HG03159 (cell line): ENCODE measurements around the gene HSD17B4.
"Not testable (repeated sequence)": the region's sequence is repeated elsewhere in the genome, so short reads cannot be mapped to it uniquely, and the experiment has no call there.

Source experiments
- ATAC-seq: cut with Tn5 transposase; IDR thresholded peaks from one replicate; pipeline ENCODE4 v1.9.1; 2021; ENCODE audit warnings: mild to moderate bottlenecking, moderate library complexity; ENCODE audit not compliant: unreplicated experiment

HSD17B4 gene, protein sequence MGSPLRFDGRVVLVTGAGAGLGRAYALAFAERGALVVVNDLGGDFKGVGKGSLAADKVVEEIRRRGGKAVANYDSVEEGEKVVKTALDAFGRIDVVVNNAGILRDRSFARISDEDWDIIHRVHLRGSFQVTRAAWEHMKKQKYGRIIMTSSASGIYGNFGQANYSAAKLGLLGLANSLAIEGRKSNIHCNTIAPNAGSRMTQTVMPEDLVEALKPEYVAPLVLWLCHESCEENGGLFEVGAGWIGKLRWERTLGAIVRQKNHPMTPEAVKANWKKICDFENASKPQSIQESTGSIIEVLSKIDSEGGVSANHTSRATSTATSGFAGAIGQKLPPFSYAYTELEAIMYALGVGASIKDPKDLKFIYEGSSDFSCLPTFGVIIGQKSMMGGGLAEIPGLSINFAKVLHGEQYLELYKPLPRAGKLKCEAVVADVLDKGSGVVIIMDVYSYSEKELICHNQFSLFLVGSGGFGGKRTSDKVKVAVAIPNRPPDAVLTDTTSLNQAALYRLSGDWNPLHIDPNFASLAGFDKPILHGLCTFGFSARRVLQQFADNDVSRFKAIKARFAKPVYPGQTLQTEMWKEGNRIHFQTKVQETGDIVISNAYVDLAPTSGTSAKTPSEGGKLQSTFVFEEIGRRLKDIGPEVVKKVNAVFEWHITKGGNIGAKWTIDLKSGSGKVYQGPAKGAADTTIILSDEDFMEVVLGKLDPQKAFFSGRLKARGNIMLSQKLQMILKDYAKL

DNA sequence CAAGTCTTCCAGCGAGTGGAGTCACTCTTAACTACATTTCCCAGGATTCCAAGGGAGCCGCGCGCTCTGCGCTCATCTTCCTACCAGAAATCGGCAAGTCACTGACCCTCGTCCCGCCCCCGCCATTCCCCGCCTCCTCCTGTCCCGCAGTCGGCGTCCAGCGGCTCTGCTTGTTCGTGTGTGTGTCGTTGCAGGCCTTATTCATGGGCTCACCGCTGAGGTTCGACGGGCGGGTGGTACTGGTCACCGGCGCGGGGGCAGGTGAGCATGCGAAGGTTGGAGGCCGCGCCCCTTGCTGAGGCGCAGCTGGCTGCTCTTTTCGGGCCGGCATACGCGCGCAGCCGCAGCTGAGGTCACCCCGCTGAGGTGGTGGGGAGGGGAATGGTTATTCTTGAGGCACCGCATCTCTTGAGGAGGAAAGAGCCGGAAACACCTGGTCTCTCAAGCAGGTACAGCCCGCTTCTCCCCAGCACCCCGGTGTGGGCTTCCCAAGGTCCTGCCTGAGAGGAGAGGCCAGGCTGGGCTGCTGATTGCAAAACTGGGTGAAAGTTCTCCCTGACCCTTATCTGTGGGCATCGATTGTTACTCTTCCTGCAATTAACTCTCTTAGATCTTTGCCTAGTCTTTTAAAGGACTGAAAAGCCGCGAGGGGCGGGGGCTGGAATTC, at the start of gene HSD17B4:
TSS of gene HSD17B4 (plus strand) at position 125 of the 667 bp plus-strand sequence. CDS start at position 204, 79 bp downstream.
- ATAC-seq: peak; percentile 98

DNA sequence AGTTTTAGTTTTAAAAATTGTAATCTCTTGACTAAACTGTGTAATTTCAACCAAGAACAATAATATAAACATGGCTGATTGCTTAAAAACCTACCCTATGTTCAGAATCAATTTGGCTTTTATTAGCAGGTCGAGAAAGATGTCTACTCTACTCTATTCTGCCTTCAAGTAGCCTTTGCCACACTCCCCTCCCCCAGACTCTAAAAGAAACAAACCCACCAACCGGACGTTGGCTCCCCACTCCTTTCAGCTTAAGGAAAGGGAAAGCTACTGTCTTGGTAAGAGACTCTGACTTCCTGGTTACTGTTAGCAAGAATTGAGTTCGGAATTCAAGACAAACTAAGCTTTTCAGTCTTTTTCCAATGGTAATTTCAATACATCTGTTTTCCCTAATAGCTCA, 49.7 kb upstream of the HSD17B4 start:
- ATAC-seq: no peak

DNA sequence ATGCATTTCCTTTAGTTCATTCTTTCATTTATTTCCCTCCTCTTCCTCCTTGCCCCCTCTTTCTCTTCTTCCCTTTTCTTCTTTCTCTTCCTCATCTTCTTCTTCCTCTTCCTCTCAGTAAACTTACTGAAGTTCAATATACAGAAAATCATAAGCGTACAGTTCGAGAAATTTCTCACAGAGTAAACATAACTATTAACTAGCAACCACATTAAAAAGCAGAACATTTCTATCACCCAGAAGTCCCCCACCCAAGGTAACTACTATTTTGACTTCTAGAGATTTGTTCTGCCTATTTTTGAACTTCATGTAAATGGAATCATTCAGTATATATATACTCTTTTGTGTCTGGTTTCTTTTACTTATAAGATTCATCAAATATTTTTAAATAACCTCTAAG, 48.3 kb upstream of the HSD17B4 start:
- ATAC-seq: no peak

DNA sequence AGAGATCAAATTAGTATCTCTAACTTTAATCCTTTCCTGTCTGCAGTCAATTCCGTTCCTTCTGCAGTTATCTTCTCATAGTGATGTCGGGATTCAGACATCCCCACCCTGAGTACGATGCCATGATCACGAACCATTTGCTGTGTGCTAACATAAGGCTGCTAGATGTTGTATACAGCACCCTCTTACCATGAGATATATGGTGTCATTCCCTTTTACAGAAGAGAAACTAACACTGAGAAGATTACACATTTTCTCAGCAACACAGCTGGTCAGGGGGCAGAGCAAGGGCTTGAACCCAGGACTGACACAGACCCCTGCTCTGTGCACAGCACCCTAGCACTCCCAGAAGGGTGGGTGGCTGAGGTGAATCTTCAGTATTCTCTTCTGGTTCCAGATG, 46.9 kb upstream of the HSD17B4 start:
- peak; percentile 40 for ATAC-seq

DNA sequence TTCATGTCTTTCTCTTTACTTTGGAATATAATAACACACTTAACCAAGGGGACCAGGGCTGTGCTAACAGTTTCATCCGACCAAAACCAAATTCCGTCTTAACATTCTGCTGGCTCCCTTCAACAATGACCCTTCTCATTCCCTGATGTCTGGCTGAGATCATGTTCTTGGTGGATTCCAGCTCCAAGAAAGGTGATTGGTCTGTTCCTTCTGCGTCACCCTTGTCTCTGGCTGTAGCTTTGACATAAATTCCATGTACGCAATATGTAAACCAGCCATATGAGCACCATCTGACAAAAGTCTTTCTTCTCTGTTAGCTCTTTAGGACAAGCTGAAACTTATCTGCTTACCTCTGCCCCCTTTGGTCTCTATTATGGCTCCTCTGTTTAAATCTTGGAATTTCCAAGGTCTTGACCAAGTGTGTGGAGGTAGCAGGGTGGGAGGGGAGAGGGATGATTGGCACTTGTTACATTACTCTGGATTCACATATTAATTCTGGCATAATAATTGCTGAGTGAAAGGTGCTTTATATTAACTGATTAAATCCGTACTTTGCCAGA, 45.7 kb upstream of the HSD17B4 start:
- ATAC-seq: no peak

DNA sequence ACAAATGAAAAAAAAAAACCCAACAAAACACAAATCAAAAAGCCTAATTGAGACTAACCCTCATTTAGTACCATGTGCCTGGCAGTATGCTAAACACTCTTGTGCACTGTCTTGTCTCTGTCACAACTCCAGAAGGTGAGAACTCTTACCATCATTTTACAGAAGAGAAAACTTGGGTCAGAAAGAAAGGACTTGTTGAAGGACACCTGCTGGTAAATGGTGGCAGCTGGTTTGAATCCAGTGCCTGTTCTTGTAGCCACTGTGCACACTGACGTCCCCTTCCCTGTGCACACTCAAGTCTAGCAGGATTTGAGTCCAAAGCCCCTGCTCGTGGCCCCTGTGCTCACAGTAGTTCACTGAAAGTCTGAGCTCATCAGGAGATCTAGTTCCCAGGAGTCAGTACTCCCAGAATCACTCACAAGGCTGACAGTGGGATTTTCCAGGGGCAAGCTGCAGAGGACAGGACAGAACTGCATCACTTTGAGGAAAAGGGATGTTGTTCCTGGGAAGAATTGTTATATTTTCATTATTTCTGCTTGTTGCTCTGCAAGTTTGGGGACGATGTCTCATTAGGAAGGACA, 43.0 kb upstream of the HSD17B4 start:
- ATAC-seq: no peak

DNA sequence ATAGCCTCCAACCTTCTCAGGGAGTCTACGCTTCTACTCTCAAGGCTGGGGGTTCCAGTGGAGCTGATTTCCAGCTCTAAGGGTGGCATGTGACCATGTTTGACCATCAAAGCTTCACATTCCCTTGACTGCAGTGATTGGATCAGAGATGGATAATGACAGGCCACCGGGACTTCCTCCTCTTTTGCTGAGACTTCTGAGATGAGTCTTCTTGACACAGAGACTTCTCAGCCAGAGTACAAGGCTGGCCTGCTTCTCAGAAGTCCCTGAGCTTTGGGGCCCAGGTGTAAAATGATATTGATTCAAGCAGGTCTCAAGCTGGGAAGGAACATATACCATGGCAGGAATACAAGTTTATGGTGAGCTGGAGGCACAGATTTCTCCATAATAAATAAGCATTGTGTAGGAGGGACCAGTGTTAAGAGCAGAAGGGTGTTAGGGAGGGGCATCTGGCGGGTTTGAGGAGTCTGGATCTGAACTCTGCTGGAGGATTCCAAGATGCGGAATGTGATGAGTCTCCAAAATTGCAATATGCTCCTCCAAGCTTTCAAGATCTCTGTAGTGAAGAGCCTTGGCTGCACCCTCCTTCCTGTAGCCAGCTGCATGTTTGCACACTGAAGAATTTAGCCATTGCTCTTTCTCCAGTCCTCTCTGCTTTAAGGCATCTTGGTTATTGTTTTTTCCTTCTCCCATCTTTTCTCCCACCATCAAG, 41.7 kb upstream of the HSD17B4 start:
- no peak for ATAC-seq

DNA sequence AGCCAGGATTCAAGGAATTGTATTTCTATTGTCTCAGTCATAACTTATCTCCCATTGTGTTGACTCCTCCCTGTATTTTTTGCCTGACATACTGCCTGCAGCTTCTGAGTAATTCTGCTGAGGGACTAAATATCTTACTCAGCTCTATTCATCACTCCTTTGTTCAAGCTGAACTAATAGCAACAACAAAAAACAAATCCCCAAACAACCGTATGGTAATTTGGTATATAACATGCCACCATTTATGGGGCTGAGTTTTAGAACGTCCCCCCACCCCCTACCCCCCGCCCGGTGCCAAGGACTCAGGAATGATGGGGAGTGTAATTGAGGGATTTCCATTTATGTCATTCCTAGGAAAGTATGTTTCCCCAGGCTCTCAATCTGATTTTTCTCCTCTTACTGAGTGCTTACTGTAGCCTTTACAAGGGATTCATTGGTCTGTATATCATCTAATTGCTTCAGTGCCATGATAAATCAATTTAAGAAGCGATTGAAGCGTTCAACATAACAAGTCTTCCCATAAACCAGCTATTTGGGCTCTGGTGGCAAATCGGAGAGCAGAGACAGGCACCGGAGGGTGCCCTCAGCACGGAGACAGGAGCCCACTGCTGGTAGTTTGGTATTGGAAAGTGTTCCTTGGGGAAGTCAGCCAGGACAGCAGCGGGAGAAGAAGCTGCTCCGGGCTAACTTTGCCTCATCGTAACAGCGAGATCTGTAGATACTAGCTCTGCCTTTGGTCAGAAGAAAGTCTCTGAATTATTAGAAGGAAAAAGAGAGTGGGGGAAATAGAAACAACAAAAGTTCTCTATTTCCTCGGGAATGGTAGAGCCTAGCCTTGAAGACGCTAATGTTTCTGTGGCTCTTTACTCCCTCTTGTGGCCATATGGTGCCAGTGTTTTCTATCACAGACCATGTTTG, 40.7 kb upstream of the HSD17B4 start:
- ATAC-seq: peak; percentile 61

DNA sequence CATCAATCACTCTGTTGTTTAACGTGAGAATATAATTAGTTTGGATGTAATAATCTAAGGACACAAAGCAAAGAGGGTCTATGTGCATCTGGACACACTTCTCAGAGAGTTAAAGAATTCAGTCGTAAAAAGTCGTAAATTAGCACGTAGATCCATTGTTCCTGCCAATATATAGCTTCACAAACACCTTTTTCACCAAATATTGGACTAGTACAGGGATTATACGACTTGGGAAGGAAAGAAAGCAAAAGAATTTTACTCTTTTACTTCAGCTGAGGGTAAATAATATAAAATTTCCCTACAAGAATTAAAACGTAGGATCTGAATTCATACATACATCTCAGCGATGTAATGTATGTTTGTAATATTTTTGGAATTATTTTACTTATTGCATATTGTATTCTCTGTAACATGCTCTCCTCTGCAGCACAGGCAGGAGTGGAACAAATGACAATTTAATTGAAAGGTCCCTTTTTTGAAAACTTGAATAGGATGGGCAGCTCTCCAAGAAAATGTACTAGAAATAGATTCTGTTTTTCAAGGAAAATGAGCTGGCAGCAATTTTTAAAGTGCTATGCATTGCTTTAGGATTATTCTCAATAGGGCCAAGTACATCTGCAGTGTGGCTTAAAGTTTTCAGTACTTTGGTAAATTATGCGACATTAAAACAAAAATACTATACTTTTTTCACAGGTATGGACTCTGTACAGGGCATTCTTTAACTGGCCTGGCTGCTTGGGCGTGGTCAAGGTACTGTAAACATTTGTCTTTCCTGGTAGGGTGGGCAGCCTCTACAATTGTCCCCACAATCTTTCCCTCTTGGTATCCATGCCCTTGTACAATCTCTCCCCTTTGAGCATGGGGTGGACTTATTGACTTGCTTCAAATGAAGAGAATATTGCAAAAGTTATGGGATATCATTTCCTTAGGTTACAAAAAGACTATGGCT, 39.7 kb upstream of the HSD17B4 start:
- no peak for ATAC-seq

DNA sequence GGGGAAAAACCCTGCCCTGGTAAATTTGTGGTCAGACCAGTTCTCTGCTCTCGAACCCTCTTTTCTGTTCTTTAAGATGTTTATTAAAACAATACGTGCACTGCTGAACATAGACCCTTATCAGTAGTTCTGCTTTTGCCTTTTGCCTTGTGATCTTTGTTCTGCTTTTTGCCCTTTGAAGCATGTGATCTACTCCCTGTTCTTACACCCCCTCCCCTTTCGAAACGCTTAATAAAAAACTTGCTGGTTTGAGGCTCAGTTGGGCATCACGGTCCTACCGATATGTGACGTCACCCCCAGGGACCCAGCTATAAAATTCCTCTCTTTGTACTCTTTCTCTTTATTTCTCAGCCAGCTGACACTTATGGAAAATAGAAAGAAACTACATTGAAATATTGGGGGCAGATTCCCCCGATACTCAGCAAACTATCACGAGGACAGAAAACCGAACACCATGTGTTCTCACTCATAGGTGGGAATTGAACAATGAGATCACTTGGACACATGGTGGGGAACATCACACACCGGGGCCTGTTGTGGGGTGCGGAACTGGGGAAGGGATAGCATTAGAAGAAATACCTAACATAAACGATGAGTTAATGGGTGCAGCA, 38.1 kb upstream of the HSD17B4 start:
- ATAC-seq: peak; percentile 43

DNA sequence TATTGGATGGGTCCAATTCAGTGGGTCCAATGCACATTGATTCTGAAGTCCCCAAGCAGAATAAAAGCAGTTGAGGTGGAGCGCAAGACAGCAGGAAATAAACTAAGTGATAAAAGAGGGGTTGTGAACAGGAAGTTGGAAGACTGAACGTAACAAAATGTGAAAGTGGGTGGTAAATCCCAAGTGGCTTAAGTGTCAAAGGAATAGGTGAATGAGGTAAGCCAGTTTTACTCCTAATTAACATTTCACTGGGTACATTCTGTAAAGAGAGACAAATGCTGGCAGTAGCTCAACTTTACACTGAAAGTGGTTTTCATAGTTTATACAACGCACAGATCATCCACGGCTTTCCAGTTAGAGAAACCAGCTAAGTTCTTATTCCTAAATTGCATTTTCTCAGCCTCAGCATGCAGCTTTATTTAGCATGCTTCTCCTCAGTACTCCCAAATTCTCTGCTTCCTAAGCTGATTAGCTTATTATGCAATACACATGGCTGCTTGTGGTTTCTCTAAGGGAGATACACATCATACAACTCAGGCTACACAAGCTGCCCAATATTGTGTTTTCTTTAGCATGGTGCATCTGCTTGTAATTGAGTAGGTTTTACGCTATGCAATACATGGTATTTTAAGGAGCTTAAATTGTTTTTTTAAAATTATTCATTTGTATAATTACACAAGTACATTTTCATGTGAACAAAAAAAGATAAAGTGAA, 34.2 kb upstream of the HSD17B4 start:
- no peak for ATAC-seq

DNA sequence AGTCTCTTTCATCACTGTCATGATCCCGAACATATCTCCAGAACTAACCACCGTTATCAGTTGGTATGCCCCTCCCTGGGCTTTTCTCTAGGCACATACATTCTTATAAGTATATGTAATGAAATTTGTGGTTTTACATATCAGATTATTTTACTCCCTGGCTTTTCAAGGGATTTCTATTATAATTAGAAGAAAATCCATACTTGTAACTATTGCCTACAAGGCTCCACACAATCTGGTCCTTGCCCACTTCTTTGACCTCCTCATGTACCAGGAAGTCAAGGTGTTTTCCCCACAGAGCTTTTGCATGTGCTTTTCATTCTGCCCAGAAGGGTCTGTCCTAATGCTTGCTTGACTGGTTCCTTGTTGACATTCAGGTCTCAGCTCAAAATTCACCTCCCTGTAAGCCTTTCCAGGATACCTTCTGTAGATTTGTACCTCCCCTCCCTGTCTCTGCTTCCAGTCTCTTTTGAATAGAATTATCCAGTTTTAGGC, 33.6 kb upstream of the HSD17B4 start:
- peak; percentile 79 for ATAC-seq

DNA sequence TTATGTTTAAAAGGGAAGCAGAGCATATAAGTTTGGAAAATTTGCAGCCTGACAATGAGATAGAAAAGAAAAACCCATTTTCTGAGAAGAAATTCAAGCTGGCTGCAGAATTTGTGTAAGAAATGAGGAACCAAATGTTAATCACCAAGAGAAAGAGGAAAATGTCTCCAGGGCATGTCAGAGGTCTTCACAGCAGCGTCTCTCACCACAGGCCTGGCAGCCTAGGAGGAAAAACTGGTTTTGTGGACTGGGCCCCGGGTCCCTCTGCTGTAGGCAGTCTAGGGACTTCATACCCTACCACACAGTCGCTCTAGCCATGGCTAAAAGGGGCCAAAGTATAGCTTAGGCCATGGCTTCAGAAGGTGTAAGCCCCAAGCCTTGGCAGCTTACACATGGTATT, 32.1 kb upstream of the HSD17B4 start:
- no peak for ATAC-seq

DNA sequence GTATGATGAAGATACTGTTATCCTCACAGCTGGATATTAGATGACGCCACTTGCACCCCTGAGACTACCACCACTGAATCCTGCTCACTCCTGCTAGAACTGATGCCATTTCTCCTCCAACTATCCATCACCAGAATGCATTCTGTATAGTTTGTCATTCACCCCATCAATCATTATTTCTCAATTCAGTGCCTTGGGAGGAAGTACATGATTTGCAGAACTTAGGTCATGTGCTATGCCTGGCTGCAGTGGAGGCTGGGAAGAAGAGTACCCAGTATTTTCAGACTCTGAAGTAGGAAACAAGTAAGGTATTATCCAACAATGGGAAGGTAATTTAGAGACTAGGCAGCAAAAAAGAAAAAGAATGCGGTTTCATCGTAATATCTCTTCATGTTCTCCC, 26.2 kb upstream of the HSD17B4 start:
- no peak for ATAC-seq

DNA sequence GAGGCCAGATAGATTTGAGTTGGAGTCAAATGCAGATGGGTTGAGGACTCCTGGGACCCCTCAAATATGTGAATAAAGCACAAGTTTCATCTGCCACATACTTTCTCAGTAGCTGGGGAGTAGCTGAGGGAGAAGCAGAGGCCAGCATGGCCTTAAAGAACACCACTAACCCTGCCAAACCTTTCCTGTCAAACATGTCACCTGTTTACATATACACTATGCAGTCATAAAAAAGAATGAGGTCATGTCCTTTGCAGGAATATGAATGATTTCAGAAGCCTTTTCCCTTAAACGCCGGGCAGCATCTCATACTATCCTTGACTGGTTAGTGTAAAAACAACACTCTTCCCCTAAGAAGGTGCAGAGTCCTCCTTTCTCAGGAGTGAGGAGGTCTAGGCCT, 25.2 kb upstream of the HSD17B4 start:
- ATAC-seq: no peak

DNA sequence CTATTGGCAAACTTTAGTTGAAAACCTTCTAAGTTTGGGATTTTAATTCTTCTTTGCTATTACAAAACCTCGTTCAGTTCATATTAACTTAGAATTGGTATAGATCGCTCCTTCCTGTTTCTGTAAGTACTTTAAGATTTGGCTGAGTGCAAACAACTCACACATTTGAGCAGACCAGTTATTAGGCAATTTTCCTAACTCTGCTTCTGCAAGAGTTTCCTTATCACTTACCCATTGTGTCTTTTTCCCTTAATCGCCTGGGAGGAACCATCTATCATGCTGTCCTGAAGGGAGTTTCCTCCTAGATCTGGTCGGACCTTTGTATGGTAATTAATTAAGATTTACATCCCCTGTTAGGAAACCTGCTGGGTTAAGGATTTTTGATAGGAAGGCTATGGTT, 24.7 kb upstream of the HSD17B4 start:
- ATAC-seq: not testable (repeated sequence)

DNA sequence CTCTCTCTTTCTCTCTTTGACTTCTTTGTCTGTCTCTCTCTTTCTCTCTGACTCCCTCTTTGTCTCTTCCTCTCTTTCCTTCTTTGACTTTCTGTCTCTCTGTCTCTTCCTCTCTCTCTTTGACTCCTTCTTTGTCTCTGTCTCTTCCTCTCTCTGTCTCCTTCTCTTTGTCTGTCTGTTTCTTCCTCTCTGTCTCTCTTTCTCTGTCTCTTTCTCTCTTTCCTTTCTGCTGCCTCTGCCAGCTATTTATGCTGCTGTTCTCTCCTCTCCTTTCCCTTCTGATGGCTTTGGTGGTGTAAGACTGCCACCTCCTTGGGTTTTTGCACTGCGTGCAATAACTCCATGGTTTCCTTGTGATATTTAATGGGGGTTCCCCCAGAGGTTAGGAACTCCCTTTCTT, 24.1 kb upstream of the HSD17B4 start:
- not testable (repeated sequence) for ATAC-seq
